D721Med (cell line): ENCODE results near the gene UFSP2.

ENCODE experiments used
- DNase-seq: peaks from one replicate; pipeline ENCODE4 v3.0.0; 2011; ENCODE audit warnings: low spot score; ENCODE audit not compliant: insufficient read length
- FAIRE-seq: peaks from 2 replicates; lab custom pipeline; 2011; peaks lifted over from hg19 to GRCh38; lab: Jason Lieb, UNC
- CTCF ChIP-seq: IDR thresholded peaks from 2 replicates; pipeline ENCODE4 v1.5.1; 2012; ENCODE audit warnings: mild to moderate bottlenecking, control low read depth; ENCODE audit not compliant: insufficient read depth; ENCODE audit errors: missing control alignments

The UFSP2 gene

DNA sequence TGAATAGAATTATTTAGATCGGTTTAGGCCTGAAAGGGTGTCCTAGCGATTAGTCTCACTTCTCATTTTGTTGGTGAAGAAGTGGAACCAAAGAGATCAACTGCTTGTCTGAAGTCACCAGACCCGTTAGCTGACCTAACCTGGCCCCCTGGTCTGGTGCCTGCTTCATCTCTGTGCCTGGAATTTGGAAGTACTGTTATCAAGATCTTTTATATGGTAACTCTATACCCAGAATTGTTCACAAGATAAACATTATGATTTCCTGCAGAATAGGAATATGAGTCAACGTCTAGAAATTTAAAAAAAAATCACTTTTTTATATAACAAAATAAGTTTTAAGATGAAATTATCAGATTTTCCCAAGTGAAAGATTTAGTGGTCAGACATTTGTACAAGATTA lies 67.2 kb downstream of the UFSP2 start:
- TF ChIP-seq CTCF = no peak
- DNase-seq (no peak), FAIRE-seq (no peak)

DNA sequence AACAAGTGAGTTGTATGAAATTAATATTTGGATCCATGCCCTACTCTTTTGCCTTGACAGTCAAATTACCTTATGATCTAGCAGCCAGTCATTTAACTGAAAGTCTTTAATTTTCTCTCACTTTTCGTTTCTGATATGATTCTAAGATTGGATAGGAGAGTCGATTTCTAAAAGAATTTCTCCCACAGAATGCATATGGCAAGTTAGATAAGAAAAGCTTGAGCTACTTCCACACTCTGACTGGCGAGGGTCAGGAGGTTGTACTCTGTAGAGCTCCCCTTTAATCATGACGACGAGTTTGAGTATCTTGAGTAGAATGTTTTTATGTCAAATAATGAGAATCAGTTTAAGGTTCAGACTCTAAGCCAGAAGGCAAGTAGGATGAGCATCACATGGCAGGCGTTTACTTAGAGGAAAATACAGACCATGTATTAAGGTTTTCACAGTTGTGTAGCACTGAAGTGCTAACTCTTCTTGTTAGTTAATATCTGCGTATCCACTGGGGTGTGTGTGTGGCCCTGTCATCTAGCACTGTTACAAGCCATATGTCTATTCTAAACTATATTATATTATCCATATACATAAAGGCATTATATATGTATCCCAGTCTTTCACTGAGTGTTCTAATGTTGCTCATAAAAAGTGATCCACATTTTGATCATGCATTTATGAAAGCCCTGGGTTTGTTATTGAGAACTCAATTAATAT lies 67.9 kb downstream of the UFSP2 start:
- DNase-seq (no peak), FAIRE-seq (no peak)
- no peak for TF ChIP-seq CTCF

GRCh38 chr4:185357211-185357610 lies 68.6 kb downstream of the UFSP2 start:
- TF ChIP-seq CTCF = no peak
- no peak for DNase-seq
- FAIRE-seq = no peak

GRCh38 chr4:185352741-185353140 lies 73.0 kb downstream of the UFSP2 start:
- DNase-seq (no peak), FAIRE-seq (no peak)
- TF ChIP-seq CTCF = no peak

DNA sequence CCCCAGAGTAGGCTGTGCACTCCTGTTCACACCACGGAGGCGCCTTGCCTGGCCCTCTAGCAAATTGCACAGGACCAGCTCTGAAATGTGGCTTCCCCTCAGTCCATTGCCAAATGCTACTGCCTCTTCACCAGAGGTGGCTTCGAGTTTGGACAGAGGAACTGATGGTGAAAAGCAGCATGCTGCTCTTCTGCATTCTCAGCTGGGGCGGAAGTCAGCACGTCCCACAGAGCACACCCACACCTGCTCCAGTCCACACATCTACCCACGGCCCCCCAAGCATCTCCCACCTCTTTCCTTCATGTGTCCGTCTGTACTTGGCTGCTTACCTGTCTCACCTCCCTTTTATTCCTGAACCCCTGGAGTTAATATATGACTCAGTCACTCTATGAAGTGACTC lies 73.6 kb downstream of the UFSP2 start:
- no peak for FAIRE-seq

DNA sequence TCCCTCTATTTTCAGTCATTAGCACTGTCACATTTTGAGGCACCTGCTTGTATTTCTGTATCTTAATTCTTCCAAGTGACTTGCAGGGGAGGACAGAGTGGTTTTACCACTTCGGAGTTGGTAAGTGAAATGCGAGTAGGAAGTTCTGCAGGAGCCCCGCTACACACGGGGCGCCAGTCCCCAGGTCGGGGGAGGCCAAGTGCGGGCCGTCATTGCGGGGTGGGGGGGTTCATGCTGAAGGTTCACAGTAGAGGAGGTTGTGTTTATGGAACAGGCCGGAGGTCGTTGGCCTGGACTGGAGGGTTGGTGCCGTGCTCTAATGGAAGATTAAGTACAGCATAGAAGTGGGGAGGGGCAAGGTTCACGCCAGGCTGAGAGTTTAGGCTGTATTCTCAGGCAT lies 74.1 kb downstream of the UFSP2 start:
- no peak for FAIRE-seq
- DNase-seq = no peak

More for the DNA sequence above, 73.6 kb downstream of the UFSP2 start:
- no peak for TF ChIP-seq CTCF
- DNase-seq = no peak

More for the DNA sequence above, 74.1 kb downstream of the UFSP2 start:
- no peak for TF ChIP-seq CTCF
